ENCODE data around the gene IMPA2. TPM values are rescaled to one million over a fixed set of nuclear protein-coding genes. Genes with fewer than 3 reads are reported as not detected.
A peak's percentile ranks its signal among the peaks of the same experiment; 100 is the strongest.

The IMPA2 gene
- 1 to 10 TPM; 6.4 to 6.6 TPM for total RNA-seq
- 1 to 10 TPM; 4.9 to 9.8 TPM for polyA plus RNA-seq

DNA sequence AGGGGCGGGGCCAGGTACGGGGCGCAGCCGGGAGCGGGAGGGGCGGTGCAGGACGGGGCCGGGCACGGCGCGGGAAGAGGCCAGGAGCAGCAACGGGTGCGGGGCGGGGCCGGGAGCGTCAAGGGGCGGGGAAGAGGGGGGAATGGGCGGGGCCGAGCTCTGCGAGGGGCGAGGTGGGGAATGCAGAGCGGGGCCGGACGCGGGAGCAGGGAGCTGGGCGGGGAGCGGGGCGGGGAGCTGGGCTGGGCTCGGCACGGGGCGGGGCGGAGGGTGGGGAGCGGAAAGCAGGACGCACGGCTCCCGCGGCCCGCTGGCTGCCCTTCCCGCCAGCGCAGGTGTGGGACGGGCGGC lies at the start of gene IMPA2:
IMPA2 (plus strand) TSS at position 316 of the 351 bp plus-strand sequence. CDS start 163 bp downstream, outside the sequence.
- peak within 1 kb of the TSS; percentile 85 to 93 (median 88) for H3K4me3 Mint-ChIP-seq
- DNase-seq, result no peak
- H3K36me3 ChIP-seq (ENCODE audit: insufficient read depth, low read length), result no peaks in the 10 kb centered on the region
- H3K27ac ChIP-seq (ENCODE audit: low read depth, low read length), result peak within 1 kb of the TSS; percentile 20
- H3K4me1 ChIP-seq (ENCODE audit: insufficient read depth, low read length), result peaks cover 12% of the 10 kb centered on the region
- intact Hi-C loops (cut with micrococcal nuclease), result loop anchor here (1.0 kb wide), 4 partner anchors 34 to 130 kb away; partner anchors contain the start of genes CHMP1B and MPPE1
- H3K9me3 ChIP-seq (ENCODE audit: control insufficient read depth in 1 of 2, low read length in 2 of 2), result no peaks in the 10 kb centered on the region
- H3K9me3 Mint-ChIP-seq, result no peaks in the 10 kb centered on the region
- no peaks in the 10 kb centered on the region for H3K27me3 ChIP-seq (ENCODE audit: insufficient read depth, low read length)
- peak within 1 kb of the TSS; percentile 39 to 69 for H3K4me3 ChIP-seq (ENCODE audit: low read length in 2 of 2)
- peaks cover 10 to 15% (median 12%) of the 10 kb centered on the region in 4 donors for H3K4me1 Mint-ChIP-seq
- peak within 1 kb of the TSS; percentile 52 to 83 (median 75) for H3K27ac Mint-ChIP-seq
- no peaks in the 10 kb centered on the region for H3K36me3 Mint-ChIP-seq
- no peaks in the 10 kb centered on the region for H3K27me3 Mint-ChIP-seq
- POLR2A ChIA-PET (ENCODE audit: partially characterized antibody), result interaction anchor here (0.9 to 3.7 kb wide), 10 partner anchors 14 to 396 kb away, joined by 3 to 23 read pairs (median 6); partner anchors contain the start of genes AFG3L2, CHMP1B and MPPE1
- CTCF ChIA-PET (ENCODE audit: partially characterized antibody), result interaction anchor here (0.5 to 2.7 kb wide), 7 partner anchors 9 to 1193 kb away, joined by 3 to 23 read pairs (median 3); no protein-coding TSS in a partner anchor

DNA sequence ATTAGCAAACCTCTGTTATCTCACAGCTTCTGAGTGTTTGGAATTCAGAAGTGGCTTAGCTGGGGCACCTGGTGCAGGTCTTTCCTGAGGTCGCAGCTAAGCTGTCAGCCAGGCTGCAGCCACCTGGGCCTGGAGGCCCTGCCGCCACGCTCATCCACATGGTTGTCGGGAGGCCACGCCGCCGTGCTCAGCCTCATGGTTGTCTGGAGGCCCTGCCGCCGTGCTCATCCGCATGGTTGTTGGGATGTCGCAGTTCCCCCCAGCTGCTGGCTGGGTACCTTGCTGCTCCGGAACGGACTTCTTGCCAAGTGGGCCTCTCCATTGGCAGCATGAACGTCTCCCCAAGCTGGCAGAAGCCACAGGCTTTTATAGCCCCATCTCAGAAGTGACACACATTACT lies 48.9 kb upstream of the IMPA2 start:
- Mint-ChIP-seq H3K4me3 (no peak overlapping the region), H3K4me1 (no peaks in the 10 kb centered on the region), H3K36me3 (no peaks in the 10 kb centered on the region), H3K27ac (no peak overlapping the region), H3K9me3 (no peaks in the 10 kb centered on the region), H3K27me3 (no peaks in the 10 kb centered on the region)
- Histone ChIP-seq H3K9me3 (ENCODE audit: control insufficient read depth in 1 of 2, low read length in 2 of 2) (no peaks in the 10 kb centered on the region), H3K4me3 (ENCODE audit: low read length in 2 of 2) (no peak overlapping the region), H3K36me3 (ENCODE audit: insufficient read depth, low read length) (no peaks in the 10 kb centered on the region), H3K4me1 (ENCODE audit: insufficient read depth, low read length) (no peaks in the 10 kb centered on the region), H3K27ac (ENCODE audit: low read depth, low read length) (no peak overlapping the region), H3K27me3 (ENCODE audit: insufficient read depth, low read length) (no peaks in the 10 kb centered on the region)
- CTCF ChIA-PET (ENCODE audit: partially characterized antibody), result interaction anchor here (1.3 to 19.3 kb wide), 4 partner anchors 8 to 107 kb away, joined by 4 to 665 read pairs (median 8); no protein-coding TSS in a partner anchor
- POLR2A ChIA-PET (ENCODE audit: partially characterized antibody), result no interaction called here
- DNase-seq, result no peak
- intact Hi-C loops (cut with micrococcal nuclease), result no loop called here

DNA sequence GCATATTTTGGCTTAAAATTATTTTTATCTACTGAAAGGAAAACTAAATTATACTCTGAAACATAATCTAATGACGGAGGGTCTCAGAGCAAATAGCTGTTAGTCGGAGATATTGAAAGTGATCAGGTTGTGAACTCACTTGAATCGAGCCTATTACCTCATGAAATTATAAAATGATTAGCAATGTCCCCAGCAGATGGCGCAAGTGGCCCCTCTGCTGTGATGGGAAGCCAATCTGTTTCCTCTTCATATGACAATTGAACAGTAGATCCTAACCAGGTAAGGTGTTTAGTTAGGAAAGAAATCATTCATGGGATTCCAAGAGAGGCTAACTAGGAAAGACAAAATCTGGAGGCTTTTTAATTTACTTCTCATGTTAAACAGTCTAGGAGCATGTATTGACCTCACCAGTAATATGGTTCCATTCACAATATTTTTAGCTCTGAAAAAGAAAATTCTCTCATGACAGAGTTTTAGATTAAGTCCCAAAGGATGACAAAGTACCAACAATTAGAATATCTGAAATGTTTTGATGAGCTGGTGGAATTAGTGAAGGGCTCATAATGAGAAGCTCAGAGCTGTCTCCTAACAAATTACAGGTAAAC lies 43.3 kb upstream of the IMPA2 start:
- peak; percentile 53 to 72 (median 65) for DNase-seq
- ChIA-PET CTCF (ENCODE audit: partially characterized antibody) (interaction anchor here (0.6 to 19.3 kb wide), 33 partner anchors 7 to 298 kb away, joined by 3 to 665 read pairs (median 5); partner anchors contain the start of gene IMPA2), POLR2A (ENCODE audit: partially characterized antibody) (interaction anchor here (0.6 to 2.0 kb wide), 6 partner anchors 9 to 583 kb away, joined by 4 to 10 read pairs (median 5); no protein-coding TSS in a partner anchor)
- no peaks in the 10 kb centered on the region for H3K9me3 Mint-ChIP-seq
- H3K27me3 Mint-ChIP-seq, result no peaks in the 10 kb centered on the region
- no peak overlapping the region for H3K4me3 Mint-ChIP-seq
- no peaks in the 10 kb centered on the region for H3K36me3 ChIP-seq (ENCODE audit: insufficient read depth, low read length)
- H3K36me3 Mint-ChIP-seq, result no peaks in the 10 kb centered on the region
- no peak overlapping the region for H3K4me3 ChIP-seq (ENCODE audit: low read length in 2 of 2)
- no peaks in the 10 kb centered on the region for H3K9me3 ChIP-seq (ENCODE audit: control insufficient read depth in 1 of 2, low read length in 2 of 2)
- H3K27me3 ChIP-seq (ENCODE audit: insufficient read depth, low read length), result no peaks in the 10 kb centered on the region
- H3K4me1 Mint-ChIP-seq, result peaks cover 0 to 5% (median 0%) of the 10 kb centered on the region in 4 donors
- intact Hi-C loops (cut with micrococcal nuclease), result loop anchor here (1.0 to 5.0 kb wide), 6 partner anchors 30 to 281 kb away; partner anchors contain the start of genes IMPA2 and MPPE1
- H3K4me1 ChIP-seq (ENCODE audit: insufficient read depth, low read length), result no peaks in the 10 kb centered on the region
- peak overlapping the region in 1 of 7 donors; percentile 6 for H3K27ac Mint-ChIP-seq
- no peak overlapping the region for H3K27ac ChIP-seq (ENCODE audit: low read depth, low read length)

GRCh38 chr18:11940956-11941355 lies 40.4 kb upstream of the IMPA2 start:
- H3K4me1 Mint-ChIP-seq, result peaks cover 0 to 5% (median 1%) of the 10 kb centered on the region in 4 donors
- no peaks in the 10 kb centered on the region for H3K36me3 ChIP-seq (ENCODE audit: insufficient read depth, low read length)
- H3K4me1 ChIP-seq (ENCODE audit: insufficient read depth, low read length), result no peaks in the 10 kb centered on the region
- intact Hi-C loops (cut with micrococcal nuclease), result no loop called here
- H3K36me3 Mint-ChIP-seq, result no peaks in the 10 kb centered on the region
- no peak overlapping the region for H3K4me3 ChIP-seq (ENCODE audit: low read length in 2 of 2)
- DNase-seq, result no peak
- no peaks in the 10 kb centered on the region for H3K9me3 Mint-ChIP-seq
- no peak overlapping the region for H3K27ac Mint-ChIP-seq
- ChIA-PET CTCF (ENCODE audit: partially characterized antibody) (interaction anchor here (0.6 to 19.3 kb wide), 8 partner anchors 9 to 98 kb away, joined by 3 to 665 read pairs (median 4); partner anchors contain the start of gene IMPA2), POLR2A (ENCODE audit: partially characterized antibody) (no interaction called here)
- H3K27me3 ChIP-seq (ENCODE audit: insufficient read depth, low read length), result no peaks in the 10 kb centered on the region
- H3K27ac ChIP-seq (ENCODE audit: low read depth, low read length), result no peak overlapping the region
- no peaks in the 10 kb centered on the region for H3K9me3 ChIP-seq (ENCODE audit: control insufficient read depth in 1 of 2, low read length in 2 of 2)
- H3K27me3 Mint-ChIP-seq, result no peaks in the 10 kb centered on the region
- H3K4me3 Mint-ChIP-seq, result no peak overlapping the region

- ChIA-PET CTCF (ENCODE audit: partially characterized antibody) (interaction anchor here (1.1 to 19.3 kb wide), 4 partner anchors 8 to 95 kb away, joined by 3 to 665 read pairs (median 68); no protein-coding TSS in a partner anchor), POLR2A (ENCODE audit: partially characterized antibody) (interaction anchor here (2.3 kb wide), 1 partner anchor 38 kb away, joined by 8 read pairs; the partner anchor contains the start of gene IMPA2)
- DNase-seq, result no peak
- Mint-ChIP-seq H3K4me3 (no peak overlapping the region), H3K4me1 (peaks cover 6 to 11% (median 10%) of the 10 kb centered on the region in 4 donors), H3K27ac (no peak overlapping the region), H3K36me3 (no peaks in the 10 kb centered on the region), H3K27me3 (no peaks in the 10 kb centered on the region), H3K9me3 (no peaks in the 10 kb centered on the region)
- intact Hi-C loops (cut with micrococcal nuclease), result no loop called here
- no peak overlapping the region for H3K4me3 ChIP-seq (ENCODE audit: low read length in 2 of 2)
- no peak overlapping the region for H3K27ac ChIP-seq (ENCODE audit: low read depth, low read length)
- no peaks in the 10 kb centered on the region for H3K27me3 ChIP-seq (ENCODE audit: insufficient read depth, low read length)
- H3K4me1 ChIP-seq (ENCODE audit: insufficient read depth, low read length), result peaks cover 8% of the 10 kb centered on the region
- no peaks in the 10 kb centered on the region for H3K9me3 ChIP-seq (ENCODE audit: control insufficient read depth in 1 of 2, low read length in 2 of 2)
- no peaks in the 10 kb centered on the region for H3K36me3 ChIP-seq (ENCODE audit: insufficient read depth, low read length)
Observed at GRCh38 chr18:11943551-11943950, 37.8 kb upstream of the IMPA2 start.

DNA sequence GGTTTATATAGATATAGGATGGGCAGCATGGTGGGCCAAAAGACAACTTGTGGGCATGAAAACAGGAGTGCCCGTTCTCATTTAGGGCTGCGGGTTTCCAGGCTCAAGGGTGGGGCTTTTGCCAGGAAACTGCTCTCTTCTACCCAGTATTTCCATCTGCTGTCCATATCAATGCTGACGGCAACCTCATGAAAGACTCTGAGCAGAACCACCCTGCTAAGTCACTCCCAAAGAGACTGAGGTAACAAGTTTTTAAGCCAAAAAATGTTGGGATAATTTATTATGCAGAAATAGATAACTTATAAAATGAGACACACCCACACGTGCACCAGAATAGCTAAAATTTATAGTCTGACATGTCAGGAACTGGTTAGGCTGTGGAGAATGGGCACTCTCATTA lies 37.1 kb upstream of the IMPA2 start:
- Histone ChIP-seq H3K27ac (ENCODE audit: low read depth, low read length) (no peak overlapping the region), H3K4me3 (ENCODE audit: low read length in 2 of 2) (no peak overlapping the region), H3K27me3 (ENCODE audit: insufficient read depth, low read length) (no peaks in the 10 kb centered on the region), H3K9me3 (ENCODE audit: control insufficient read depth in 1 of 2, low read length in 2 of 2) (no peaks in the 10 kb centered on the region), H3K36me3 (ENCODE audit: insufficient read depth, low read length) (no peaks in the 10 kb centered on the region), H3K4me1 (ENCODE audit: insufficient read depth, low read length) (peaks cover 8% of the 10 kb centered on the region)
- Mint-ChIP-seq H3K27ac (peak overlapping the region in 2 of 7 donors; percentile 0 to 5), H3K4me1 (peaks cover 6 to 18% (median 10%) of the 10 kb centered on the region in 4 donors), H3K36me3 (no peaks in the 10 kb centered on the region), H3K9me3 (no peaks in the 10 kb centered on the region), H3K4me3 (no peak overlapping the region), H3K27me3 (no peaks in the 10 kb centered on the region)
- POLR2A ChIA-PET (ENCODE audit: partially characterized antibody), result interaction anchor here (2.3 kb wide), 1 partner anchor 37 kb away, joined by 8 read pairs; the partner anchor contains the start of gene IMPA2
- no peak for DNase-seq
- intact Hi-C loops (cut with micrococcal nuclease), result no loop called here
- CTCF ChIA-PET (ENCODE audit: partially characterized antibody), result interaction anchor here (19.3 kb wide), 1 partner anchor 51 kb away, joined by 665 read pairs; no protein-coding TSS in a partner anchor

DNA sequence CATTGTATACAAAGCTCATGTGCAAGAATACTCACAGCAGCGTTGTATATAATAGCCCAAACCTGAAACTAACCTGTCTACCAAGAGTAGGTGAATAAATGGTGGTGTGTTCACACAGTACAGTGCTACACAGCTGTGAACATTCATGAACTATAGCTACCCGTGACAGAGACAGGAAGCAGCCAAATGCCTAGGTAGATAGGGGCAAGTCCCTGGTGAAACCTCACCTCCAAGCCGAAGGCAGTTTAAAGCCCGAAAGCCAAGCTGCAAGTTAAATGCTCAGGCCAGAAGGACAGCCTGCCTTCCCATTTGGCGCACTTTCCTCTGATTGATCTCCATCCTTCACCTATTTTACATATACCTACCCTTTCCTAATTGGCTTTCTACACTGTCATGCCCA lies 36.5 kb upstream of the IMPA2 start:
- H3K36me3 Mint-ChIP-seq, result no peaks in the 10 kb centered on the region
- DNase-seq, result no peak
- Histone ChIP-seq H3K27ac (ENCODE audit: low read depth, low read length) (no peak overlapping the region), H3K36me3 (ENCODE audit: insufficient read depth, low read length) (no peaks in the 10 kb centered on the region), H3K9me3 (ENCODE audit: control insufficient read depth in 1 of 2, low read length in 2 of 2) (no peaks in the 10 kb centered on the region), H3K4me1 (ENCODE audit: insufficient read depth, low read length) (peaks cover 8% of the 10 kb centered on the region), H3K4me3 (ENCODE audit: low read length in 2 of 2) (no peak overlapping the region), H3K27me3 (ENCODE audit: insufficient read depth, low read length) (no peaks in the 10 kb centered on the region)
- no peak overlapping the region for H3K4me3 Mint-ChIP-seq
- ChIA-PET CTCF (ENCODE audit: partially characterized antibody) (interaction anchor here (19.3 kb wide), 1 partner anchor 50 kb away, joined by 665 read pairs; no protein-coding TSS in a partner anchor), POLR2A (ENCODE audit: partially characterized antibody) (interaction anchor here (2.3 kb wide), 1 partner anchor 36 kb away, joined by 8 read pairs; the partner anchor contains the start of gene IMPA2)
- H3K27me3 Mint-ChIP-seq, result no peaks in the 10 kb centered on the region
- no peaks in the 10 kb centered on the region for H3K9me3 Mint-ChIP-seq
- H3K4me1 Mint-ChIP-seq, result peaks cover 6 to 18% (median 10%) of the 10 kb centered on the region in 4 donors
- intact Hi-C loops (cut with micrococcal nuclease), result no loop called here
- no peak overlapping the region for H3K27ac Mint-ChIP-seq
